GM12892 (cell line): ENCODE results near the gene SH3RF3.

Source experiments
- POLR2A ChIP-seq: IDR thresholded peaks from 2 replicates; pipeline ENCODE4 v1.6.1; 2011; ENCODE audit warnings: low read depth, low read length, control low read depth
- POLR2AphosphoS5 ChIP-seq: IDR thresholded peaks from 2 replicates; pipeline ENCODE4 v1.6.1; 2011; ENCODE audit warnings: low read depth, low read length, control low read depth
- TAF1 ChIP-seq: IDR thresholded peaks from 2 replicates; pipeline ENCODE4 v1.6.1; 2011; ENCODE audit warnings: low read depth, mild to moderate bottlenecking, control low read depth, low read length, borderline replicate concordance

DNA sequence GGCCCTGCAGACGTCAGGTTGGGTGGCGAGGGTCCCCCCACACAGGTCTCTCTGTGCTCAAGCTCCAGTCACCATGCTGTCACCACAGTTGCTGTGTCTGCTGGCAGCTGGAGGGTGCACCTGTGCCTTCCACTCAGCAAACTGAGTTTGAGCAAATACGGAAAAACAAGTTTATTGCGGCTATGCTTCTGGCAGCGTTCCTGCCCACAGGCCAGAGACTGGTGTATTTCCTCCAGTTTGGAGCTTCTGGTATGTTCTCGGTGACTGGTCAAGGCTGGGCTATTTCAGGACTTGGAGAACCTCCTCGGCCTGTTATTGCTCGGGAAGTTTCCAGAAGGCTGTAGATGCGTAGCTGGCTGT is 352.2 kb downstream of the SH3RF3 start:
- TF ChIP-seq POLR2A (no peak), POLR2AphosphoS5 (no peak), TAF1 (no peak)
